GM12878 (cell line): Measurements from ENCODE around the gene GJC1. TPM values are rescaled to one million over a fixed set of nuclear protein-coding genes. Genes with fewer than 3 reads are reported as not detected.

Source experiments
- ATAC-seq: fragments of 200-7000 bp; cut with Tn5 transposase; 3 replicates; pipeline ENCODE4 v1.9.1; 2020; ENCODE audit warnings: mild to moderate bottlenecking, moderate library complexity
- BruUV-seq: library from RNA; stranded (reverse); fragments of 400-500 nt; replicated peaks from 2 replicates; lab custom pipeline; 2021; lab: Mats Ljungman, UMichigan
- CTCF ChIA-PET: fragments of 300-600 bp; sonication (Branson Sonifier 250); formaldehyde crosslinking; extraction: SDS; loops from one replicate; lab custom pipeline; 2021; ENCODE audit warnings: inconsistent platforms; lab: Yijun Ruan, JAX
- POLR2A ChIA-PET: fragments of 350-600 bp; formaldehyde crosslinking; extraction: SDS; loops from one replicate; lab custom pipeline; 2021; ENCODE audit warnings: inconsistent platforms; lab: Charles Lee
- RAD21 ChIA-PET: fragments of 300-600 bp; sonication (Branson Sonifier 250); formaldehyde crosslinking; loops from one replicate; lab custom pipeline; 2023; ENCODE audit warnings: antibody characterized with exemption; ENCODE audit not compliant: unreplicated experiment; lab: Charles Lee
- SMC1A ChIA-PET: fragments of 300-600 bp; sonication (Branson Sonifier 250); formaldehyde crosslinking; loops from one replicate; lab custom pipeline; 2023; ENCODE audit not compliant: unreplicated experiment, uncharacterized antibody; lab: Charles Lee
- DNase-seq: peaks from one replicate; pipeline ENCODE4 v3.0.0-alpha.2; 2011; ENCODE audit warnings: low read depth, low spot score
- FAIRE-seq: peaks from 3 replicates; lab custom pipeline; 2011; peaks lifted over from hg19 to GRCh38; lab: Jason Lieb, UNC
- H2AFZ ChIP-seq: 2 replicates; pipeline ENCODE4 v1.6.0; 2011; ENCODE audit warnings: low read depth, low read length, control low read depth; ENCODE audit not compliant: control insufficient read depth
- H3K27ac ChIP-seq: 2 replicates; pipeline ENCODE4 v1.5.1; 2011; ENCODE audit warnings: control low read depth; ENCODE audit not compliant: control insufficient read depth, insufficient read depth
- H3K27me3 ChIP-seq, 2 experiments: replicated peaks in 1 of 2; 2 replicates each; pipeline versions ENCODE4 v1.6.0 to v1.6.1; 2011; ENCODE audit warnings: low read length in 1 of 2; ENCODE audit not compliant: control insufficient read depth in 2 of 2, insufficient read depth in 2 of 2
- H3K36me3 ChIP-seq, 2 experiments: 2 replicates each; pipeline ENCODE4 v1.5.1; 2011; ENCODE audit warnings: low read length in 1 of 2; ENCODE audit not compliant: control insufficient read depth in 2 of 2, insufficient read depth in 2 of 2
- H3K4me1 ChIP-seq: 2 replicates; pipeline ENCODE4 v1.6.1; 2011; ENCODE audit warnings: mild to moderate bottlenecking, low read length, moderate library complexity, mixed read lengths; ENCODE audit not compliant: control insufficient read depth, insufficient read depth
- H3K4me2 ChIP-seq: 2 replicates; pipeline ENCODE4 v1.6.0; 2011; ENCODE audit warnings: control low read depth; ENCODE audit not compliant: control insufficient read depth, insufficient read depth
- H3K4me3 ChIP-seq: fragments of 200-600 bp; sonication (generic); 2 replicates; pipeline ENCODE4 v1.5.1; 2016
- H3K79me2 ChIP-seq: 2 replicates; pipeline ENCODE4 v1.6.0; 2011; ENCODE audit warnings: low read length; ENCODE audit not compliant: control insufficient read depth, insufficient read depth
- H3K9ac ChIP-seq: 2 replicates; pipeline ENCODE4 v1.8.0; 2011; ENCODE audit warnings: low read length, control low read depth, mixed read lengths; ENCODE audit not compliant: control insufficient read depth, insufficient read depth
- H3K9me3 ChIP-seq: replicated peaks from 3 replicates; pipeline ENCODE4 v1.5.1; 2011; ENCODE audit warnings: mild to moderate bottlenecking, low read length; ENCODE audit not compliant: control insufficient read depth, insufficient read depth
- H4K20me1 ChIP-seq: 2 replicates; pipeline ENCODE4 v1.6.0; 2011; ENCODE audit not compliant: control insufficient read depth, insufficient read depth
- BMI1 ChIP-seq: fragments of 450-650 bp; IDR thresholded peaks from 2 replicates; pipeline ENCODE4 v1.6.1; 2016; ENCODE audit warnings: mild to moderate bottlenecking, moderate library complexity, borderline replicate concordance
- CEBPB ChIP-seq, 2 experiments: fragments of 150-350 bp in 1 of 2; IDR thresholded peaks; 2 replicates each; pipeline ENCODE4 v1.6.1; 2012 to 2014; ENCODE audit warnings: low read depth in 2 of 2, low read length in 2 of 2, borderline replicate concordance in 1 of 2, inconsistent platforms in 1 of 2
- CREM ChIP-seq: IDR thresholded peaks from 2 replicates; pipeline ENCODE4 v1.6.1; 2014; ENCODE audit warnings: antibody characterized with exemption, low read depth
- FOXM1 ChIP-seq: IDR thresholded peaks from 2 replicates; pipeline ENCODE4 v1.6.1; 2012; ENCODE audit warnings: low read depth, mild to moderate bottlenecking, inconsistent platforms, low read length, moderate library complexity
- JUNB ChIP-seq: IDR thresholded peaks from 2 replicates; pipeline ENCODE4 v1.6.1; 2016; ENCODE audit warnings: antibody characterized with exemption, mild to moderate bottlenecking
- POLR2AphosphoS5 ChIP-seq: IDR thresholded peaks from 2 replicates; pipeline ENCODE4 v1.6.1; 2011; ENCODE audit warnings: mild to moderate bottlenecking, low read length, inconsistent platforms
- RELA ChIP-seq: fragments of 450-650 bp; IDR thresholded peaks from 2 replicates; pipeline ENCODE4 v1.8.0; 2014; ENCODE audit warnings: borderline replicate concordance; ENCODE audit not compliant: partially characterized antibody
- SREBF1 ChIP-seq: IDR thresholded peaks from 2 replicates; pipeline ENCODE4 v1.6.1; 2012; ENCODE audit warnings: mild to moderate bottlenecking, low read length
- SRF ChIP-seq, 2 experiments: IDR thresholded peaks; 2 replicates each; pipeline ENCODE4 v1.6.1; 2011; ENCODE audit warnings: low read depth in 2 of 2, low read length in 2 of 2, mild to moderate bottlenecking in 1 of 2, moderate library complexity in 1 of 2
- TARDBP ChIP-seq: IDR thresholded peaks from 2 replicates; pipeline ENCODE4 v1.6.1; 2016; ENCODE audit warnings: borderline replicate concordance
- TCF12 ChIP-seq: IDR thresholded peaks from 2 replicates; pipeline ENCODE4 v1.6.1; 2011; ENCODE audit warnings: low read depth, mild to moderate bottlenecking, low read length
- TCF3 ChIP-seq: IDR thresholded peaks from 2 replicates; pipeline ENCODE4 v1.6.1; 2012; ENCODE audit warnings: low read depth, mild to moderate bottlenecking, low read length, borderline replicate concordance; ENCODE audit not compliant: insufficient read depth
- TCF7 ChIP-seq: IDR thresholded peaks from 2 replicates; pipeline ENCODE4 v1.6.1; 2014; ENCODE audit warnings: antibody characterized with exemption, borderline replicate concordance
- ZSCAN29 ChIP-seq: fragments of 450-650 bp; IDR thresholded peaks from 2 replicates; pipeline ENCODE4 v1.6.1; 2017; ENCODE audit warnings: mild to moderate bottlenecking, moderate library complexity
- WGBS: methylation state at CpG from one replicate; pipeline ENCODE4 v1.1.6; 2016; ENCODE audit warnings: low lambda C conversion rate; ENCODE audit not compliant: insufficient replicate concordance, insufficient coverage; ENCODE audit errors: missing lambda C conversion rate; 5-methylcytosine and 5-hydroxymethylcytosine counted together
- in situ Hi-C: fragments of 300-500 bp; cut with MboI; formaldehyde crosslinking; loops from 9 replicates; pipeline ENCODE4 v1.14.3; 2018; ENCODE audit warnings: mixed read lengths
- intact Hi-C: fragments of 100-400 bp; cut with micrococcal nuclease; formaldehyde crosslinking; loops from one replicate; pipeline ENCODE4 v1.14.2; 2022; ENCODE audit not compliant: unreplicated experiment
- polyA plus RNA-seq, 11 experiments: library from polyadenylated mRNA; depleted of rRNA in 4 of 11; unstranded in 6 of 11; stranded (reverse) in 5 of 11; fragments of >200 nt; fragmentation: Nextera tagmentation in 4 of 11; fragmentation: Illumina TruSeq in 1 of 11; extraction: Ambion mirVana in 4 of 11; extraction: Trizol in 1 of 11; gene quantifications; 1 replicate in 1 of 11; 2 replicates in 10 of 11; pipeline versions ENCODE4 v1.2.1 to v1.2.3, GENCODE V29; 2011 to 2016; ENCODE audit warnings: inconsistent platforms in 2 of 11, missing spikeins in 2 of 11, low read depth in 1 of 11
- total RNA-seq, 4 experiments: library from RNA; depleted of rRNA in 3 of 4; stranded (reverse); fragments of >200 nt in 3 of 4; fragmentation: Illumina TruSeq in 1 of 4; extraction: Trizol in 1 of 4; gene quantifications; 2 replicates each; pipeline versions ENCODE4 v1.2.1 to v1.2.3, GENCODE V29; 2013 to 2021
- TF ChIP-seq, protein P1 (sequence below): IDR thresholded peaks from 2 replicates; pipeline ENCODE4 v1.6.1; 2012; ENCODE audit warnings: low read depth, low read length, improper control_type of control experiment
- TF ChIP-seq, protein P2 (sequence below): fragments of 450-650 bp; IDR thresholded peaks from 2 replicates; pipeline ENCODE4 v1.6.1; 2017; ENCODE audit warnings: mild to moderate bottlenecking
- TF ChIP-seq, protein P3 (sequence below): fragments of 450-650 bp; IDR thresholded peaks from 2 replicates; pipeline ENCODE4 v1.6.1; 2017; ENCODE audit warnings: borderline replicate concordance
- TF ChIP-seq, protein P4 (sequence below): IDR thresholded peaks from 2 replicates; pipeline ENCODE4 v1.6.1; 2011; ENCODE audit warnings: borderline replicate concordance, low read depth, mild to moderate bottlenecking, moderate library complexity, mixed read lengths, low read length; ENCODE audit not compliant: insufficient read depth; ENCODE audit errors: extremely low read length

The GJC1 gene
- total and polyA plus RNA-seq, 10 of the 15 experiments (the other 5 are each of a cell fraction or from before 2014, with no cell fraction given): 0.37 to 3.4 (median 0.90) TPM

DNA sequence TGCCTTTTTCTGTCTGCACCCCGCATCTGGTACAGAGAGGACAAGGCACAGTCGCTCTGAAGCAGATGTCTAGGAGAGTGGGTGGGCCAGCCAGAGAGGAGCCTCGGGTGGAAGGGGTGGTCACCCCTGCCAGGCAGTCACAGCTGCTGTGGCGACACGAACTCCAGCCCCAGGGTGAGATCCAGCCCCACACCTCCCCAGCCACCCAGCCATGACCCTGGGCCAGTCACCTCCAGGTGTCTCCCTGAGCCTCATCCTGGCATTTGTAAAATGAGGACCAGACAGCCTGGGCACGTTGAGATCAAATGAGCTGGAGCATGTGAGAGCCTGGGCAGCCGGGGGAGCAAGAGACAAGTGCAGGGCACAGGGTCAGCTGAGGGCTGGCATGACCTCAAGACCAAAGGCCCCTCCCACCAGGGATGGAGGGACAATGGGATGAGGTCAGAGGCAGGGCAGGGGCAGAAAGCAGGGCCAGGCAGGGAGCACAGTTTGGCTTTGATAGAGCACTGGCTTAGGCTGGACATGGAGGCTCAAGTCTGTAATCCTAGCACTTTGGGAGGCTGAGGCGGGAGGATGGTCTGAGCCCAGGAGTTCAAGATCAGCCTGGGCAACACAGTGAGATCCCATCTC lies 63.6 kb downstream of the GJC1 start (continued):
- TF ChIP-seq CEBPB (IDR thresholded peaks at IDR 0.05; ENCODE audit: borderline replicate concordance in 1 of 2, low read depth in 2 of 2, low read length in 2 of 2) (no peak), JUNB (no peak)
- TF ChIP-seq, all 136 proteins: peak for 0

DNA sequence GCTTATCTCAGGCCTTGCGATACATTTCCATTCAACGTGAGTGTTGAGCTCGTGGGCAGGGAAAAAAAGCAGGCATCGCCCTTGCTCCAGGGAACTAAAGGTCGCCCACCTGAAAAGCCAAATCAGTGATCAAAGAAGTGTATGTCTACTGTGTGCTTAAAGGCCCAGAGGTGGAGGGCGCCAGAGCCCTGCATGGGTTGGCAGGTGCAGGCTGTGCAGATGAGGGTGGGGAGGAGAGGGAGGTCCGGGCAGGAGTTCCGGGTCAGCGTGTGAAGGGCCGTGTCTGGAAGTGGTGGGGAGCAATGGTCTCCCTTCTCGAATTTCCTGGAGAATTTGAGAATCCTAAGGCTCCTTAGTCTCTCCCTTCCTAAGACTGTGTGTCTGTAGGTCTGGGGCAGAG lies 64.1 kb downstream of the GJC1 start:
- no peak overlapping the region for H3K4me2 ChIP-seq
- CTCF ChIA-PET: no interaction called here
- POLR2A ChIA-PET: no interaction called here
- DNase-seq (no peak), ATAC-seq (no peak), FAIRE-seq (no peak)
- no peaks in the 10 kb centered on the region; a peak in 1 of 4 replicates for H3K27me3 ChIP-seq
- H2AFZ ChIP-seq: no peak overlapping the region
- H3K4me1 ChIP-seq: peaks cover 8% of the 10 kb centered on the region
- H3K9me3 ChIP-seq: no peaks in the 10 kb centered on the region
- intact Hi-C loops (no loop called here), in situ Hi-C loops (no loop called here)
- RAD21 ChIA-PET: no interaction called here
- H3K9ac ChIP-seq: no peak overlapping the region
- no TSS peak for BruUV-seq
- SMC1A ChIA-PET: no interaction called here
- 42% methylated on average over 11 of the region's 11 CpGs for WGBS
- H3K27ac ChIP-seq: no peak overlapping the region
- no peak overlapping the region for H3K4me3 ChIP-seq
- no peaks in the 10 kb centered on the region for H3K36me3 ChIP-seq
- H4K20me1 ChIP-seq: no peaks in the 10 kb centered on the region
- H3K79me2 ChIP-seq: no peaks in the 10 kb centered on the region
- no peak for TF ChIP-seq SREBF1
- no peak for TF ChIP-seq TCF12
- no peak for TF ChIP-seq BMI1
- TF ChIP-seq, protein P1, sequence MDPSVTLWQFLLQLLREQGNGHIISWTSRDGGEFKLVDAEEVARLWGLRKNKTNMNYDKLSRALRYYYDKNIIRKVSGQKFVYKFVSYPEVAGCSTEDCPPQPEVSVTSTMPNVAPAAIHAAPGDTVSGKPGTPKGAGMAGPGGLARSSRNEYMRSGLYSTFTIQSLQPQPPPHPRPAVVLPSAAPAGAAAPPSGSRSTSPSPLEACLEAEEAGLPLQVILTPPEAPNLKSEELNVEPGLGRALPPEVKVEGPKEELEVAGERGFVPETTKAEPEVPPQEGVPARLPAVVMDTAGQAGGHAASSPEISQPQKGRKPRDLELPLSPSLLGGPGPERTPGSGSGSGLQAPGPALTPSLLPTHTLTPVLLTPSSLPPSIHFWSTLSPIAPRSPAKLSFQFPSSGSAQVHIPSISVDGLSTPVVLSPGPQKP: no peak
- no peak for TF ChIP-seq FOXM1
- no peak for TF ChIP-seq SRF (IDR thresholded peaks at IDR 0.05; ENCODE audit: low read depth in 2 of 2, low read length in 2 of 2)
- TF ChIP-seq CREM: no peak
- TF ChIP-seq, protein P2, sequence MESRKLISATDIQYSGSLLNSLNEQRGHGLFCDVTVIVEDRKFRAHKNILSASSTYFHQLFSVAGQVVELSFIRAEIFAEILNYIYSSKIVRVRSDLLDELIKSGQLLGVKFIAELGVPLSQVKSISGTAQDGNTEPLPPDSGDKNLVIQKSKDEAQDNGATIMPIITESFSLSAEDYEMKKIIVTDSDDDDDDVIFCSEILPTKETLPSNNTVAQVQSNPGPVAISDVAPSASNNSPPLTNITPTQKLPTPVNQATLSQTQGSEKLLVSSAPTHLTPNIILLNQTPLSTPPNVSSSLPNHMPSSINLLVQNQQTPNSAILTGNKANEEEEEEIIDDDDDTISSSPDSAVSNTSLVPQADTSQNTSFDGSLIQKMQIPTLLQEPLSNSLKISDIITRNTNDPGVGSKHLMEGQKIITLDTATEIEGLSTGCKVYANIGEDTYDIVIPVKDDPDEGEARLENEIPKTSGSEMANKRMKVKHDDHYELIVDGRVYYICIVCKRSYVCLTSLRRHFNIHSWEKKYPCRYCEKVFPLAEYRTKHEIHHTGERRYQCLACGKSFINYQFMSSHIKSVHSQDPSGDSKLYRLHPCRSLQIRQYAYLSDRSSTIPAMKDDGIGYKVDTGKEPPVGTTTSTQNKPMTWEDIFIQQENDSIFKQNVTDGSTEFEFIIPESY: no peak
- TF ChIP-seq ZSCAN29: no peak
- no peak for TF ChIP-seq POLR2AphosphoS5
- TF ChIP-seq TCF3: no peak
- TF ChIP-seq, protein P3, sequence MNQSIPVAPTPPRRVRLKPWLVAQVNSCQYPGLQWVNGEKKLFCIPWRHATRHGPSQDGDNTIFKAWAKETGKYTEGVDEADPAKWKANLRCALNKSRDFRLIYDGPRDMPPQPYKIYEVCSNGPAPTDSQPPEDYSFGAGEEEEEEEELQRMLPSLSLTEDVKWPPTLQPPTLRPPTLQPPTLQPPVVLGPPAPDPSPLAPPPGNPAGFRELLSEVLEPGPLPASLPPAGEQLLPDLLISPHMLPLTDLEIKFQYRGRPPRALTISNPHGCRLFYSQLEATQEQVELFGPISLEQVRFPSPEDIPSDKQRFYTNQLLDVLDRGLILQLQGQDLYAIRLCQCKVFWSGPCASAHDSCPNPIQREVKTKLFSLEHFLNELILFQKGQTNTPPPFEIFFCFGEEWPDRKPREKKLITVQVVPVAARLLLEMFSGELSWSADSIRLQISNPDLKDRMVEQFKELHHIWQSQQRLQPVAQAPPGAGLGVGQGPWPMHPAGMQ: no peak
- TF ChIP-seq TCF7: no peak
- TF ChIP-seq TARDBP: no peak
- TF ChIP-seq RELA: no peak
- TF ChIP-seq, protein P4, sequence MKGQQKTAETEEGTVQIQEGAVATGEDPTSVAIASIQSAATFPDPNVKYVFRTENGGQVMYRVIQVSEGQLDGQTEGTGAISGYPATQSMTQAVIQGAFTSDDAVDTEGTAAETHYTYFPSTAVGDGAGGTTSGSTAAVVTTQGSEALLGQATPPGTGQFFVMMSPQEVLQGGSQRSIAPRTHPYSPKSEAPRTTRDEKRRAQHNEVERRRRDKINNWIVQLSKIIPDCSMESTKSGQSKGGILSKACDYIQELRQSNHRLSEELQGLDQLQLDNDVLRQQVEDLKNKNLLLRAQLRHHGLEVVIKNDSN: no peak
